GM12878 (cell line): ENCODE results near the gene LIPA. TPM values are rescaled to one million over a fixed set of nuclear protein-coding genes. Genes with fewer than 3 reads are reported as not detected.

Source experiments
- ATAC-seq: fragments of 200-7000 bp; cut with Tn5 transposase; 3 replicates; pipeline ENCODE4 v1.9.1; 2020; ENCODE audit warnings: mild to moderate bottlenecking, moderate library complexity
- BruUV-seq: library from RNA; stranded (reverse); fragments of 400-500 nt; replicated peaks from 2 replicates; lab custom pipeline; 2021; lab: Mats Ljungman, UMichigan
- CTCF ChIA-PET: fragments of 300-600 bp; sonication (Branson Sonifier 250); formaldehyde crosslinking; extraction: SDS; loops from one replicate; lab custom pipeline; 2021; ENCODE audit warnings: inconsistent platforms; lab: Yijun Ruan, JAX
- POLR2A ChIA-PET: fragments of 350-600 bp; formaldehyde crosslinking; extraction: SDS; loops from one replicate; lab custom pipeline; 2021; ENCODE audit warnings: inconsistent platforms; lab: Charles Lee
- RAD21 ChIA-PET: fragments of 300-600 bp; sonication (Branson Sonifier 250); formaldehyde crosslinking; loops from one replicate; lab custom pipeline; 2023; ENCODE audit warnings: antibody characterized with exemption; ENCODE audit not compliant: unreplicated experiment; lab: Charles Lee
- SMC1A ChIA-PET: fragments of 300-600 bp; sonication (Branson Sonifier 250); formaldehyde crosslinking; loops from one replicate; lab custom pipeline; 2023; ENCODE audit not compliant: unreplicated experiment, uncharacterized antibody; lab: Charles Lee
- DNase-seq: peaks from one replicate; pipeline ENCODE4 v3.0.0-alpha.2; 2011; ENCODE audit warnings: low read depth, low spot score
- FAIRE-seq: peaks from 3 replicates; lab custom pipeline; 2011; peaks lifted over from hg19 to GRCh38; lab: Jason Lieb, UNC
- H2AFZ ChIP-seq: 2 replicates; pipeline ENCODE4 v1.6.0; 2011; ENCODE audit warnings: low read depth, low read length, control low read depth; ENCODE audit not compliant: control insufficient read depth
- H3K27ac ChIP-seq: 2 replicates; pipeline ENCODE4 v1.5.1; 2011; ENCODE audit warnings: control low read depth; ENCODE audit not compliant: control insufficient read depth, insufficient read depth
- H3K27me3 ChIP-seq, 2 experiments: replicated peaks in 1 of 2; 2 replicates each; pipeline versions ENCODE4 v1.6.0 to v1.6.1; 2011; ENCODE audit warnings: low read length in 1 of 2; ENCODE audit not compliant: control insufficient read depth in 2 of 2, insufficient read depth in 2 of 2
- H3K36me3 ChIP-seq, 2 experiments: 2 replicates each; pipeline ENCODE4 v1.5.1; 2011; ENCODE audit warnings: low read length in 1 of 2; ENCODE audit not compliant: control insufficient read depth in 2 of 2, insufficient read depth in 2 of 2
- H3K4me1 ChIP-seq: 2 replicates; pipeline ENCODE4 v1.6.1; 2011; ENCODE audit warnings: mild to moderate bottlenecking, low read length, moderate library complexity, mixed read lengths; ENCODE audit not compliant: control insufficient read depth, insufficient read depth
- H3K4me2 ChIP-seq: 2 replicates; pipeline ENCODE4 v1.6.0; 2011; ENCODE audit warnings: control low read depth; ENCODE audit not compliant: control insufficient read depth, insufficient read depth
- H3K4me3 ChIP-seq: fragments of 200-600 bp; sonication (generic); 2 replicates; pipeline ENCODE4 v1.5.1; 2016
- H3K79me2 ChIP-seq: 2 replicates; pipeline ENCODE4 v1.6.0; 2011; ENCODE audit warnings: low read length; ENCODE audit not compliant: control insufficient read depth, insufficient read depth
- H3K9ac ChIP-seq: 2 replicates; pipeline ENCODE4 v1.8.0; 2011; ENCODE audit warnings: low read length, control low read depth, mixed read lengths; ENCODE audit not compliant: control insufficient read depth, insufficient read depth
- H3K9me3 ChIP-seq: replicated peaks from 3 replicates; pipeline ENCODE4 v1.5.1; 2011; ENCODE audit warnings: mild to moderate bottlenecking, low read length; ENCODE audit not compliant: control insufficient read depth, insufficient read depth
- H4K20me1 ChIP-seq: 2 replicates; pipeline ENCODE4 v1.6.0; 2011; ENCODE audit not compliant: control insufficient read depth, insufficient read depth
- CEBPB ChIP-seq, 2 experiments: fragments of 150-350 bp in 1 of 2; IDR thresholded peaks; 2 replicates each; pipeline ENCODE4 v1.6.1; 2012 to 2014; ENCODE audit warnings: low read depth in 2 of 2, low read length in 2 of 2, borderline replicate concordance in 1 of 2, inconsistent platforms in 1 of 2
- ESRRA ChIP-seq: IDR thresholded peaks from 2 replicates; pipeline ENCODE4 v1.6.1; 2012; ENCODE audit warnings: mild to moderate bottlenecking, low read length, improper control_type of control experiment
- KLF5 ChIP-seq: fragments of 450-650 bp; IDR thresholded peaks from 2 replicates; pipeline ENCODE4 v1.6.1; 2014; ENCODE audit warnings: mild to moderate bottlenecking; ENCODE audit not compliant: partially characterized antibody
- WGBS: methylation state at CpG from one replicate; pipeline ENCODE4 v1.1.6; 2016; ENCODE audit warnings: low lambda C conversion rate; ENCODE audit not compliant: insufficient replicate concordance, insufficient coverage; ENCODE audit errors: missing lambda C conversion rate; 5-methylcytosine and 5-hydroxymethylcytosine counted together
- in situ Hi-C: fragments of 300-500 bp; cut with MboI; formaldehyde crosslinking; loops from 9 replicates; pipeline ENCODE4 v1.14.3; 2018; ENCODE audit warnings: mixed read lengths
- intact Hi-C: fragments of 100-400 bp; cut with micrococcal nuclease; formaldehyde crosslinking; loops from one replicate; pipeline ENCODE4 v1.14.2; 2022; ENCODE audit not compliant: unreplicated experiment
- polyA plus RNA-seq, 11 experiments: library from polyadenylated mRNA; depleted of rRNA in 4 of 11; unstranded in 6 of 11; stranded (reverse) in 5 of 11; fragments of >200 nt; fragmentation: Nextera tagmentation in 4 of 11; fragmentation: Illumina TruSeq in 1 of 11; extraction: Ambion mirVana in 4 of 11; extraction: Trizol in 1 of 11; gene quantifications; 1 replicate in 1 of 11; 2 replicates in 10 of 11; pipeline versions ENCODE4 v1.2.1 to v1.2.3, GENCODE V29; 2011 to 2016; ENCODE audit warnings: inconsistent platforms in 2 of 11, missing spikeins in 2 of 11, low read depth in 1 of 11
- total RNA-seq, 4 experiments: library from RNA; depleted of rRNA in 3 of 4; stranded (reverse); fragments of >200 nt in 3 of 4; fragmentation: Illumina TruSeq in 1 of 4; extraction: Trizol in 1 of 4; gene quantifications; 2 replicates each; pipeline versions ENCODE4 v1.2.1 to v1.2.3, GENCODE V29; 2013 to 2021

Gene LIPA
- total and polyA plus RNA-seq, 10 of the 15 experiments (the other 5 are each of a cell fraction or from before 2014, with no cell fraction given) = 31.1 to 50.3 (median 39.5) TPM

DNA sequence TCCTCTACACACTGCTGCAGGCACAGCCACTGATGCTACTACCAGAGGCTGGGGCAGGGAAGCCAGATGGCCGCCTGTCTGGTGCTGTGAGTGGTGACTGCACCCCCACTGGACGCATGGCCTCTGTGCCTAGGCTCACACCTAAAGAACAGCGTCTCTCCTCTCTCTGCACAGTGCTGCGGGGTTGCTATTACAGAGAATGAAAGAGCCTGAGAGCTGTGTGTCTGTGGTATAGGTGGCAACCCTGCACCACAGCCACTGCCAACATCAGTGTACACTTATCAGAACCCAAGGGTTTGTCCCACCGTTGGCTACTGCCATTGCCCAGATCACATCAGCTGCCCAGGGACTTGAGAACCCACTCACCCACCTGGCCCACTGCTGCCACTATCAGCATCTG lies 46.2 kb upstream of the LIPA start:
- DNase-seq (no peak), ATAC-seq (no peak), FAIRE-seq (no peak)
- no peak overlapping the region for H2AFZ ChIP-seq
- H3K9ac ChIP-seq = no peak overlapping the region
- 98% methylated on average over 5 of the region's 5 CpGs for WGBS
- ChIA-PET CTCF (no interaction called here), SMC1A (interaction anchor here (1.7 to 4.4 kb wide), 2 partner anchors 34 to 71 kb away, joined by 6 to 60 read pairs; no protein-coding TSS in a partner anchor), RAD21 (interaction anchor here (4.0 kb wide), 1 partner anchor 70 kb away, joined by 31 read pairs; no protein-coding TSS in a partner anchor), POLR2A (no interaction called here)
- no peaks in the 10 kb centered on the region for H4K20me1 ChIP-seq
- in situ Hi-C loops = no loop called here
- TF ChIP-seq CEBPB (IDR thresholded peaks at IDR 0.05; ENCODE audit: borderline replicate concordance in 1 of 2, low read depth in 2 of 2, low read length in 2 of 2) = no peak
- intact Hi-C loops = no loop called here
- H3K4me3 ChIP-seq = no peak overlapping the region
- H3K79me2 ChIP-seq = peaks cover 9% of the 10 kb centered on the region
- H3K4me1 ChIP-seq = peaks cover 16% of the 10 kb centered on the region
- no peaks in the 10 kb centered on the region for H3K9me3 ChIP-seq
- no peaks in the 10 kb centered on the region for H3K27me3 ChIP-seq
- no peaks in the 10 kb centered on the region for H3K36me3 ChIP-seq
- BruUV-seq = no TSS peak
- H3K4me2 ChIP-seq = no peak overlapping the region
- no peak overlapping the region for H3K27ac ChIP-seq

DNA sequence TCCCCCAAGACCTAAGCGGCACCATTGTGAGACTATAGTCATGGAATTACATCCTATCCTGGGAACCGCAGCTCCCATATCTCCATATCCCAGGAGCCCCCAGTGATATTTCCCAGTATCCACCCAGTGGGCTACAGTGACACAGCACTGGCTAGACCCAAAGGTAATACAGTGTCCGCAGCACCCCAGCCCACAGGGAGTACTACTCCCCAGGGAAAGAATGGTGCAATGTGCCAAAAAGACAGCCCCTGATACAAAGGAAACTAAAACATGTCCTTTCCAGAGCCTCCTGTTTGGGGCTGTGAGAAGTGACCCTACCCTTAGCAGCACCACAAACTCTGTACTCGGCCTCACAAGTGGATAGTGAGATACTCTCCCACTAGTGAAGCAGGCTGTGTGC lies 45.8 kb upstream of the LIPA start:
- CTCF ChIA-PET = no interaction called here
- H2AFZ ChIP-seq = no peak overlapping the region
- RAD21 ChIA-PET = interaction anchor here (4.0 kb wide), 1 partner anchor 71 kb away, joined by 31 read pairs; no protein-coding TSS in a partner anchor
- WGBS = 88% methylated on average over 4 of the region's 4 CpGs
- no peak for TF ChIP-seq KLF5
- TF ChIP-seq ESRRA = no peak
- in situ Hi-C loops (no loop called here), intact Hi-C loops (no loop called here)
- no peak overlapping the region for H3K4me3 ChIP-seq
- H3K9me3 ChIP-seq = no peaks in the 10 kb centered on the region
- H3K4me2 ChIP-seq = no peak overlapping the region
- H3K36me3 ChIP-seq = no peaks in the 10 kb centered on the region
- no peak overlapping the region for H3K27ac ChIP-seq
- POLR2A ChIA-PET = no interaction called here
- ATAC-seq = no peak
- no peaks in the 10 kb centered on the region for H4K20me1 ChIP-seq
- peaks cover 5% of the 10 kb centered on the region for H3K79me2 ChIP-seq
- no peak for FAIRE-seq
- SMC1A ChIA-PET = interaction anchor here (1.7 to 4.4 kb wide), 2 partner anchors 35 to 71 kb away, joined by 6 to 60 read pairs; no protein-coding TSS in a partner anchor
- no peaks in the 10 kb centered on the region for H3K27me3 ChIP-seq
- DNase-seq = no peak
- no TSS peak for BruUV-seq
- H3K9ac ChIP-seq = no peak overlapping the region
- H3K4me1 ChIP-seq = peaks cover 16% of the 10 kb centered on the region
